ENCODE results near the gene GTF2H2C.
"Not testable (repeated sequence)": the region's sequence is repeated elsewhere in the genome, so short reads cannot be mapped to it uniquely, and the experiment has no call there.

The GTF2H2C gene

DNA sequence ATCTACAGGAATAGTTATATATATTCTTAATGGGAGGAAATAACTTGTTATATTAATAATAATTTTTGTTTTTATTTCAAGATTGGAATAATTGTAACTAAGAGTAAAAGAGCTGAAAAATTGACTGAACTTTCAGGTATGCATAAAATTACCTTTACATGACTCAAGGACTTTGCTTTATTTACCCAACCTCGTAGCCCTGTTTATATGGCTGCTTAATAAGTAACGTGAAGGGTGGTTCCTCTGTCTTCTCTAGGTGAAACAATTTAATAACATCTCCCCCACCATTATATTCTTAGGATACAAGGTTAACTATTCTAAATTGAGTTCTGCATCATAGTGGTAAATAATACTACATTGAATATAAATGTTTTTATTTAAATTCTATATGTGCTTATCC is 8.1 kb downstream of the GTF2H2C start:
- DNase-seq = not testable (repeated sequence)

- DNase-seq = not testable (repeated sequence)
These were observed 23.4 kb downstream of the GTF2H2C start for GRCh38 chr5:69583356-69583755.

DNA sequence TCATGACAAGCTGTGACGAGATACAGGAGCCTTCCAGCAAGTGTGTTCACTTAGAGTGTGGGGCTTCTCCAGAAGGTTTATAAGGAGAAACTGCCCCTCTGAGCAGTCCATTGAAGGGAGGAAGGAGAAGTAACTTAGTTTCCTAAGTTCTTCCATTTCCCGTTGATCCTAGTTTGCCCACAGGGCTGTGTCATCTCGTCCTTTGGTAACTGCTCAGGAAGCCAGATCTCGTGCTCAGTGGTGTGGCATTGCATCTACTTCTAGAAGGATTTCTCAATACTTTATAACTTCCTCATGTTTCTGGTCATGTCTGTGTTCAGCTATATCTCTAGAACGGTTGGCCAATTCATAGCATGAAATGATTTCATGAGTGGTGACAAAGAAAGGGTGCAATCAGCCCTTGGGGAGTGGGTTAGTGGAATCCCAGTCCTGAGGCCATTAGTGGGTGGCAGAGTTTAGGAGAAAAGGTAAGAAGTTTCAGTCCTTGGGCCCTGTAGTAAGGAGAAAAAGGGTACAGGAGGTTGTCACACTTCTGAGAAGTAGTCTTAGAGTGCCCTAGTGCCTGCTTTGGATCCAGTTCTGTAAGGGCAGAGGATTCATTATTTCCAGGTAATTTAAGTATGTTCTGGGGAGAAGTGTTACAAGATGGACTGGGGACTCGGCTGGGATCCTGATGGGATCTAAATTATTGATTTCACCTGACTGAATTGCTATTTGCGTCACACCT is 36.3 kb downstream of the GTF2H2C start:
- DNase-seq = not testable (repeated sequence)

GRCh38 chr5:69601947-69602346 is 42.0 kb downstream of the GTF2H2C start:
- DNase-seq = not testable (repeated sequence)

GRCh38 chr5:69606839-69607238 is 46.8 kb downstream of the GTF2H2C start:
- DNase-seq = not testable (repeated sequence)

DNA sequence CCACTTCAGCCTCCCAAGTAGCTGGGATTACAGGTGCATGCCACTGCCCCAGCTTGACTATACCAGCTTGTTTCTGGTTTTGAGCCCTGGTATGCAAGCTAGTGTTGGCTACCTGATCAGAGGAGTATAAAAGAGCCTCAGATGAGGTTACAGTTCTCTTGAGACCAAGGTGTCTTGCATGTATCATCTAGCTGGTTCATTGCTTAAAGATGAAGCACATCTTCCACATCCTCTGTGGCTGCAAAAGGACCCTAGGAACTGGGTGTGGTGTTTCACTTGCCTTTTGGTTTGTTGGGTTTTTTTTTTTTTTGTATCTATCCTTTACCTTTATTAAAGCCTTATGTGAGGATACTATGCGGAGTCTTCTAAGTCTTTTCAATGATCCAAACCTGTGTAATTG is 47.8 kb downstream of the GTF2H2C start:
- DNase-seq = not testable (repeated sequence)

GRCh38 chr5:69608861-69609496 is 49.0 kb downstream of the GTF2H2C start:
- not testable (repeated sequence) for DNase-seq

DNA sequence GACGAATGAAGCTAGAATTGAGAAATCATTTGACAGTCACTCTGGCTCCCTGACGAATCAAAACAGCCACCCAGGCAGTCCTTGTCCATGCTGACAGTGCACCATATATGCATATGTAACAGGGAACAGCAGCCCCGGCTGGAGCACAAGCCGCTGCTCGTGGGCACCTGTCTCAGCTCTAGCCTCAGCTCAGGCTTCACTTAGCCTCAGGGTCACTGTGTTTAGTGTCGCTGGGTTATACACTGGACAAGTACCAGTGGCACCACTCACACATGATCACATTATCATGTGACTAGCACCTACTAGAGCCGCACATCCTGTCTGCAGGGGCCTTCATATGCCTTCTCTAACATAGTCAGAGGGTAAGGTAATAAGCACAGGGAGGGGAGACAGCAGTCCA is 54.9 kb downstream of the GTF2H2C start:
- DNase-seq = not testable (repeated sequence)

- not testable (repeated sequence) for DNase-seq
These were observed 71.9 kb downstream of the GTF2H2C start for GRCh38 chr5:69631879-69632278.

Measured in NCI-H526 (cell line).